GM18508 (cell line): ENCODE results near the gene AGPAT4.
"Not testable (repeated sequence)": the region's sequence is repeated elsewhere in the genome, so short reads cannot be mapped to it uniquely, and the experiment has no call there.

ENCODE experiments used
- ATAC-seq: cut with Tn5 transposase; IDR thresholded peaks from one replicate; pipeline ENCODE4 v1.9.1; 2021; ENCODE audit warnings: moderate number of reproducible peaks; ENCODE audit not compliant: insufficient read depth, unreplicated experiment

The AGPAT4 gene

GRCh38 chr6:161273752-161274487 lies at the start of gene AGPAT4:
AGPAT4 (minus strand) TSS chr6:161274061; CDS start chr6:161232213, 41,848 bp downstream.
- peak; percentile 99 for ATAC-seq

- no peak for ATAC-seq
Measured at GRCh38 chr6:161319231-161319630, 45.4 kb upstream of the AGPAT4 start.

- no peak for ATAC-seq
Measured at GRCh38 chr6:161318456-161318855, 44.6 kb upstream of the AGPAT4 start.

- ATAC-seq, result no peak
Measured at GRCh38 chr6:161316531-161316930, 42.7 kb upstream of the AGPAT4 start.

GRCh38 chr6:161315246-161315917 lies 41.5 kb upstream of the AGPAT4 start:
- not testable (repeated sequence) for ATAC-seq

- not testable (repeated sequence) for ATAC-seq
Measured at GRCh38 chr6:161314541-161315245, 40.8 kb upstream of the AGPAT4 start.

GRCh38 chr6:161313940-161314509 lies 40.2 kb upstream of the AGPAT4 start:
- no peak for ATAC-seq

- ATAC-seq, result not testable (repeated sequence)
Measured at GRCh38 chr6:161313475-161313874, 39.6 kb upstream of the AGPAT4 start.

- ATAC-seq, result not testable (repeated sequence)
Measured at GRCh38 chr6:161309774-161310173, 35.9 kb upstream of the AGPAT4 start.

- ATAC-seq, result no peak
Measured at GRCh38 chr6:161308075-161308655, 34.3 kb upstream of the AGPAT4 start.

- no peak for ATAC-seq
Measured at GRCh38 chr6:161305860-161306259, 32.0 kb upstream of the AGPAT4 start.

- ATAC-seq, result no peak
Measured at GRCh38 chr6:161303628-161304340, 29.9 kb upstream of the AGPAT4 start.

- ATAC-seq, result no peak
Measured at GRCh38 chr6:161302949-161303348, 29.1 kb upstream of the AGPAT4 start.

GRCh38 chr6:161301338-161301737 lies 27.5 kb upstream of the AGPAT4 start:
- no peak for ATAC-seq

- ATAC-seq, result no peak
Measured at GRCh38 chr6:161300823-161301222, 27.0 kb upstream of the AGPAT4 start.

- ATAC-seq, result no peak
Measured at GRCh38 chr6:161299726-161300125, 25.9 kb upstream of the AGPAT4 start.

- ATAC-seq, result no peak
Measured at GRCh38 chr6:161295784-161296183, 21.9 kb upstream of the AGPAT4 start.

- no peak for ATAC-seq
Measured at GRCh38 chr6:161292650-161293281, 18.9 kb upstream of the AGPAT4 start.

- ATAC-seq, result no peak
Measured at GRCh38 chr6:161292145-161292544, 18.3 kb upstream of the AGPAT4 start.
